ENCODE measurements around the gene CHRNA9. TPM values are rescaled to one million over a fixed set of nuclear protein-coding genes. Genes with fewer than 3 reads are reported as not detected.
A peak's percentile ranks its signal among the peaks of the same experiment; 100 is the strongest.
"Not testable (repeated sequence)": the region's sequence is repeated elsewhere in the genome, so short reads cannot be mapped to it uniquely, and the experiment has no call there.

Gene CHRNA9
- total and polyA plus RNA-seq, 2 of the 13 experiments (the other 11 are each of a cell fraction or from before 2014, with no cell fraction given) = not detected

DNA sequence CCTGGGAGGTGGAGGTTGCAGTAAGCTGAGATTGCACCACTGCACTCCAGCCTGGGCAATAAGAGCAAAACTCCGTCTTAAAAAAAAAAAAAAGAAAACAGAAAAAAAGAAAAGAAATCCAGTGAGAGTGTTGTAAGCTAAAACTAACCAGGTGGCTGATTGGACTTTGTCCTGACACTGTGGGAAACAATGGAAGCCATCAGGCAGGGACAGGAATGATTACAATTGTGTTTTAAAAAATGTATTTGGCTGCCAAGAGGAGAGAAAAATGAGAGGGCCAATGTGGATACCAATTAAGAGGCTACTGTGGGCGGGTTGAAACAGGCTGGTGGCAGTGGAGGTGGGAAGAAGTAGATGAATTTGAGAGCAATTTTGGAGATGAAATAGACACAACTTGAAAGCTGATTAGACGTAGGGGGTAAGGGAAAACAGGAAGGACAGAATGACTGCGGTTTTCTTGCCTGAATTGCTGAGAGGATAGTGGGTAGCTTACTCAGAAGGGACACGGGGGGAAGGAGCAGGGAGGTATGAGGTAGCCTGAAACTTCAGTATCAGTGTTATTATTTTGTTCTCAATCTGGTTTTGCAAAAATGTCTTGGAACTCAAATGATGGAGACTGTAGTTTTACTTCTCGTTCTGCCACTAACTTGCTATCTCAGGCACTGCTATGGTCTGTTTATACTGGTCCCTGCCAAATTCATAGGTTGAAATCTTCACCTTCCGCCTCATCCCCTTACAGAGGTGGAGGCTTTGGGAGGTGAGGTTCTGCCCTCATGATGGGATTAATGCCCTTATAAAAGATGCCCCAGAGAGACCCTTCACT, 45.6 kb upstream of the CHRNA9 start:
- DNase-seq (ENCODE audit: low spot score) = no peak
- in situ Hi-C loops (cut with HindIII; ENCODE audit: extremely low pct_ligation_motif_present, low pct_unique_long_range_greater_than_20kb) (no loop called here), intact Hi-C loops (cut with micrococcal nuclease; ENCODE audit: unreplicated experiment) (no loop called here)
- Histone ChIP-seq H3K36me3 (replicated peaks in 1 of 2; ENCODE audit: control insufficient read depth in 1 of 2, insufficient read depth in 2 of 2, low read length in 2 of 2) (no peaks in the 10 kb centered on the region), H3K9ac (ENCODE audit: insufficient read depth, low read depth, low read length) (no peak overlapping the region), H4K20me1 (ENCODE audit: insufficient read depth, low read length) (no peaks in the 10 kb centered on the region), H3K4me1 (ENCODE audit: insufficient read depth, low read length) (no peaks in the 10 kb centered on the region), H3K27ac (ENCODE audit: extremely low read length, insufficient read depth, low read length) (no peak overlapping the region), H3K9me3 (ENCODE audit: low read length) (peaks cover 8% of the 10 kb centered on the region), H3K4me3 (replicated peaks in 1 of 3; ENCODE audit: insufficient read depth in 1 of 3, low read depth in 2 of 3, low read length in 3 of 3) (no peak overlapping the region), H2AFZ (ENCODE audit: low read length) (no peak overlapping the region), H3K4me2 (ENCODE audit: low read depth, low read length) (no peak overlapping the region), H3K79me2 (ENCODE audit: insufficient read depth, low read length) (no peaks in the 10 kb centered on the region), H3K27me3 (ENCODE audit: control insufficient read depth in 1 of 2, insufficient read depth in 2 of 2, low read length in 2 of 2) (0 out of 5 replicates have a peak, but pooled peaks cover 0 to 9% of the 10 kb centered on the region in 2 experiments)
- no peak for ATAC-seq
- ChIA-PET POLR2A (no interaction called here), CTCF (ENCODE audit: low intra/inter-chr PET ratio, low total read pairs) (no interaction called here)
- no peak for TF ChIP-seq ZNF75D (CRISPR knock-in tag; IDR thresholded peaks at IDR 0.05; ENCODE audit: borderline replicate concordance)
- TF ChIP-seq, protein P1, sequence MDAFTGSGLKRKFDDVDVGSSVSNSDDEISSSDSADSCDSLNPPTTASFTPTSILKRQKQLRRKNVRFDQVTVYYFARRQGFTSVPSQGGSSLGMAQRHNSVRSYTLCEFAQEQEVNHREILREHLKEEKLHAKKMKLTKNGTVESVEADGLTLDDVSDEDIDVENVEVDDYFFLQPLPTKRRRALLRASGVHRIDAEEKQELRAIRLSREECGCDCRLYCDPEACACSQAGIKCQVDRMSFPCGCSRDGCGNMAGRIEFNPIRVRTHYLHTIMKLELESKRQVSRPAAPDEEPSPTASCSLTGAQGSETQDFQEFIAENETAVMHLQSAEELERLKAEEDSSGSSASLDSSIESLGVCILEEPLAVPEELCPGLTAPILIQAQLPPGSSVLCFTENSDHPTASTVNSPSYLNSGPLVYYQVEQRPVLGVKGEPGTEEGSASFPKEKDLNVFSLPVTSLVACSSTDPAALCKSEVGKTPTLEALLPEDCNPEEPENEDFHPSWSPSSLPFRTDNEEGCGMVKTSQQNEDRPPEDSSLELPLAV (CRISPR knock-in tag; conservative IDR thresholded peaks at IDR 0.05; ENCODE audit: low read depth) = no peak
- TF ChIP-seq MTF1 (CRISPR knock-in tag; IDR thresholded peaks at IDR 0.05) = no peak
- TF ChIP-seq SOX6 (IDR thresholded peaks at IDR 0.05) = no peak
- 0 out of 2 replicates have a peak, but pooled peaks have one; percentile 25 for TF ChIP-seq SOX6 (CRISPR knock-in tag; IDR thresholded peaks at IDR 0.05)
- peak; percentile 24; the same call in 1 of the 2 replicates for TF ChIP-seq SOX5 (CRISPR knock-in tag; IDR thresholded peaks at IDR 0.05; ENCODE audit: borderline replicate concordance)
- TF ChIP-seq ZNF773 (CRISPR knock-in tag; IDR thresholded peaks at IDR 0.05; ENCODE audit: borderline replicate concordance) = no peak
- TF ChIP-seq ZNF746 (CRISPR knock-in tag; IDR thresholded peaks at IDR 0.05) = no peak
- TF ChIP-seq BHLHE40 (IDR thresholded peaks at IDR 0.05; ENCODE audit: low read length) = no peak
- no peak for TF ChIP-seq MED13 (CRISPR knock-in tag; IDR thresholded peaks at IDR 0.05)
- FAIRE-seq = no peak
- no TSS peak for BruUV-seq (replicated peaks)
- 51% methylated on average over 7 of the region's 7 CpGs for WGBS (ENCODE audit: low lambda C conversion rate)

DNA sequence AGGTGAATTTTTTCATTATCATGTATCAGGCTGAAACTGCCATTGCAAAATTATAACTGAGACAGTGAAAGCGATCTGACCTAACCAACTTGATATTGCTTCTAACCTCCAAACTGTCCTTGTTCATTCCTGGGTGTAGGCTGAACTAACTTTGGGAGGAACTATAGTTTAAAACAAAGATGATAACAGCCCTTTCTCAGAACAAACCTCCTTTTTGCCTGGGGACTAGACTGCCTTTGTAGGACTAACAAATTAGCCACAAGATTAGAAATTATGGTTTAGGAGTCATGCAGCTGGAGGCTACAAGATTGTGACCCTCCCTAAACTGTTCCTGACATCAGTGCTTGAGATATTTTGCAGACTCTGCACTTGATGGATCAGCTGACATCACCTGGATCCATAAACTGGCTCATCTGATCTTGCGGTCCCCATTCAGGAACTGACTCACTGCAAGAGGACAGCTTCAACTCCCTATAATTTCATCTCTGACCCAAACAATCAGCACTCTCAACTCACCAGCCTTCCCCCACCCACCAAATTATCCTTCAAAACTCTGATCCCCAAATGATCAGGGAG, 44.4 kb upstream of the CHRNA9 start:
- in situ Hi-C loops (cut with HindIII; ENCODE audit: extremely low pct_ligation_motif_present, low pct_unique_long_range_greater_than_20kb); H3K36me3 ChIP-seq (replicated peaks in 1 of 2; ENCODE audit: control insufficient read depth in 1 of 2, insufficient read depth in 2 of 2, low read length in 2 of 2); H2AFZ ChIP-seq (ENCODE audit: low read length); H3K27me3 ChIP-seq (ENCODE audit: control insufficient read depth in 1 of 2, insufficient read depth in 2 of 2, low read length in 2 of 2); H3K27ac ChIP-seq (ENCODE audit: extremely low read length, insufficient read depth, low read length); H3K4me3 ChIP-seq (replicated peaks in 1 of 3; ENCODE audit: insufficient read depth in 1 of 3, low read depth in 2 of 3, low read length in 3 of 3); POLR2A ChIA-PET; H3K4me1 ChIP-seq (ENCODE audit: insufficient read depth, low read length); DNase-seq (ENCODE audit: low spot score); H3K4me2 ChIP-seq (ENCODE audit: low read depth, low read length); FAIRE-seq; H4K20me1 ChIP-seq (ENCODE audit: insufficient read depth, low read length); BruUV-seq (replicated peaks); H3K79me2 ChIP-seq (ENCODE audit: insufficient read depth, low read length); ATAC-seq; intact Hi-C loops (cut with micrococcal nuclease; ENCODE audit: unreplicated experiment); H3K9ac ChIP-seq (ENCODE audit: insufficient read depth, low read depth, low read length); CTCF ChIA-PET (ENCODE audit: low intra/inter-chr PET ratio, low total read pairs): not testable (repeated sequence)
- H3K9me3 ChIP-seq (ENCODE audit: low read length) = peaks cover 19% of the 10 kb centered on the region
- 88% methylated on average over 2 of the region's 2 CpGs for whole genome bisulfite sequencing (ENCODE audit: low lambda C conversion rate)
